ENCODE measurements around the gene MYO18A. TPM values are rescaled to one million over a fixed set of nuclear protein-coding genes. Genes with fewer than 3 reads are reported as not detected.

MYO18A gene
- total and polyA plus RNA-seq, 10 of the 15 experiments (the other 5 are each of a cell fraction or from before 2014, with no cell fraction given), result 2.9 to 66.0 (median 24.5) TPM

DNA sequence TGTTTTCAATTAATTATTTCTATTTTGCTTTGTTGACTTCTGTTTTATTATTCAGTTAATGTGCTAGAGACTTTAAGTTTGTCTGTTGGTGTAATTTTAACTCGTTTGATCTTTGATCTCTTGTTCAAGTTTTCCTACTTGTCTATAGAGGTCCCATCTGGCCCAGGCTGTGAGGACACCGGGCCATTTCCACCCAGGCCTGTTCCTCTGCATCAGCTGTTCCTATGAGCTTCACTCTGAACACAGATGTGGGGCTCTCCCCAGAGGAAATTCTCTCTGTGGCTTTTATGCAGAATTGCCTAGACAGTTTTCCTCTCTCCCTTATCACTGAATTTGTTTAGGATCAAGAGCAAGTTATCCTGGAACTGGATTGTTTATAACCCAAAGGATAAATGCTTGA, 44.7 kb downstream of the MYO18A start:
- peaks cover 26% of the 10 kb centered on the region for H3K79me2 ChIP-seq (ENCODE audit: control insufficient read depth, insufficient read depth, low read length)
- FAIRE-seq (no peak), ATAC-seq (no peak), DNase-seq (ENCODE audit: low read depth, low spot score) (no peak)
- no peaks in the 10 kb centered on the region for H4K20me1 ChIP-seq (ENCODE audit: control insufficient read depth, insufficient read depth)
- H2AFZ ChIP-seq (ENCODE audit: control insufficient read depth, low read depth, low read length), result no peak overlapping the region
- intact Hi-C loops (cut with micrococcal nuclease; ENCODE audit: unreplicated experiment), result no loop called here
- no peaks in the 10 kb centered on the region for H3K9me3 ChIP-seq (replicated peaks; ENCODE audit: control insufficient read depth, insufficient read depth, low read length)
- RAD21 ChIA-PET (ENCODE audit: unreplicated experiment), result interaction anchor here (0.6 kb wide), 1 partner anchor 12 kb away, joined by 3 read pairs; no protein-coding TSS in a partner anchor
- peaks cover 0 to 10% of the 10 kb centered on the region in 2 experiments; a peak in 2 of 4 replicates for H3K36me3 ChIP-seq (ENCODE audit: control insufficient read depth in 2 of 2, insufficient read depth in 2 of 2, low read length in 1 of 2)
- POLR2A ChIA-PET, result interaction anchor here (0.5 kb wide), 1 partner anchor 157 kb away, joined by 3 read pairs; no protein-coding TSS in a partner anchor
- CTCF ChIA-PET, result interaction anchor here (0.7 to 14.0 kb wide), 4 partner anchors 8 to 24 kb away, joined by 3 to 371 read pairs (median 34); no protein-coding TSS in a partner anchor
- H3K9ac ChIP-seq (ENCODE audit: control insufficient read depth, insufficient read depth, low read length), result no peak overlapping the region
- TF ChIP-seq CBX3 (IDR thresholded peaks at IDR 0.05; ENCODE audit: borderline replicate concordance, low read depth), result no peak
- TF ChIP-seq ESRRA (IDR thresholded peaks at IDR 0.05; ENCODE audit: low read length), result no peak
- no peak for TF ChIP-seq HDAC2 (IDR thresholded peaks at IDR 0.05)
- no peak overlapping the region for H3K4me2 ChIP-seq (ENCODE audit: control insufficient read depth, insufficient read depth)
- H3K4me1 ChIP-seq (ENCODE audit: control insufficient read depth, insufficient read depth, low read length), result peaks cover 20% of the 10 kb centered on the region
- BruUV-seq (replicated peaks), result no TSS peak
- 68% methylated on average over 2 of the region's 2 CpGs for WGBS (ENCODE audit: insufficient coverage, insufficient replicate concordance, low lambda C conversion rate, missing lambda C conversion rate)
- no peak overlapping the region for H3K27ac ChIP-seq (ENCODE audit: control insufficient read depth, insufficient read depth)
- in situ Hi-C loops (cut with MboI), result no loop called here
- SMC1A ChIA-PET (ENCODE audit: uncharacterized antibody, unreplicated experiment), result interaction anchor here (0.6 kb wide), 1 partner anchor 95 kb away, joined by 3 read pairs; no protein-coding TSS in a partner anchor
- no peak overlapping the region for H3K4me3 ChIP-seq
- no peaks in the 10 kb centered on the region for H3K27me3 ChIP-seq (replicated peaks in 1 of 2; ENCODE audit: control insufficient read depth in 2 of 2, insufficient read depth in 2 of 2, low read length in 1 of 2)

GRCh38 chr17:29133121-29133713, 47.0 kb downstream of the MYO18A start:
- ChIA-PET SMC1A (ENCODE audit: uncharacterized antibody, unreplicated experiment) (interaction anchor here (1.1 to 2.6 kb wide), 4 partner anchors 9 to 158 kb away, joined by 3 to 9 read pairs (median 4); no protein-coding TSS in a partner anchor), POLR2A (no interaction called here), CTCF (interaction anchor here (1.4 to 14.0 kb wide), 5 partner anchors 9 to 167 kb away, joined by 5 to 371 read pairs (median 13); no protein-coding TSS in a partner anchor), RAD21 (ENCODE audit: unreplicated experiment) (interaction anchor here (0.5 to 1.3 kb wide), 3 partner anchors 9 to 543 kb away, joined by 3 read pairs; partner anchors contain the start of gene PHF12)
- H3K27me3 ChIP-seq (replicated peaks in 1 of 2; ENCODE audit: control insufficient read depth in 2 of 2, insufficient read depth in 2 of 2, low read length in 1 of 2), result no peaks in the 10 kb centered on the region
- TF ChIP-seq CBFB (IDR thresholded peaks at IDR 0.05; ENCODE audit: low read depth), result no peak
- no peak for TF ChIP-seq ZNF207 (IDR thresholded peaks at IDR 0.05; ENCODE audit: borderline replicate concordance)
- TF ChIP-seq SMARCA5 (IDR thresholded peaks at IDR 0.05), result no peak
- no peak for TF ChIP-seq CHD1 (IDR thresholded peaks at IDR 0.05; ENCODE audit: low read depth, low read length)
- 73% methylated on average over 4 of the region's 4 CpGs for WGBS (ENCODE audit: insufficient coverage, insufficient replicate concordance, low lambda C conversion rate, missing lambda C conversion rate)
- H3K27ac ChIP-seq (ENCODE audit: control insufficient read depth, insufficient read depth), result no peak overlapping the region
- peaks cover 2 to 9% of the 10 kb centered on the region in 2 experiments; a peak in 3 of 4 replicates for H3K36me3 ChIP-seq (ENCODE audit: control insufficient read depth in 2 of 2, insufficient read depth in 2 of 2, low read length in 1 of 2)
- in situ Hi-C loops (cut with MboI), result no loop called here
- no peak for FAIRE-seq
- no peak overlapping the region for H2AFZ ChIP-seq (ENCODE audit: control insufficient read depth, low read depth, low read length)
- intact Hi-C loops (cut with micrococcal nuclease; ENCODE audit: unreplicated experiment), result no loop called here
- peaks cover 9% of the 10 kb centered on the region for H3K79me2 ChIP-seq (ENCODE audit: control insufficient read depth, insufficient read depth, low read length)
- H3K4me2 ChIP-seq (ENCODE audit: control insufficient read depth, insufficient read depth), result no peak overlapping the region
- BruUV-seq (replicated peaks), result no TSS peak
- H3K4me1 ChIP-seq (ENCODE audit: control insufficient read depth, insufficient read depth, low read length), result peaks cover 7% of the 10 kb centered on the region
- H3K4me3 ChIP-seq, result no peak overlapping the region
- ATAC-seq, result peak; percentile 35; the same call in 1 of the 3 replicates
- DNase-seq (ENCODE audit: low read depth, low spot score), result no peak
- H3K9me3 ChIP-seq (replicated peaks; ENCODE audit: control insufficient read depth, insufficient read depth, low read length), result no peaks in the 10 kb centered on the region
- no peak overlapping the region for H3K9ac ChIP-seq (ENCODE audit: control insufficient read depth, insufficient read depth, low read length)
- H4K20me1 ChIP-seq (ENCODE audit: control insufficient read depth, insufficient read depth), result no peaks in the 10 kb centered on the region

All from GM12878 (cell line).